Neural progenitor cell (in vitro differentiated cells): ENCODE measurements around the gene TBX20. TPM values are rescaled to one million over a fixed set of nuclear protein-coding genes. Genes with fewer than 3 reads are reported as not detected.

Source experiments
- DNase-seq: peaks from one replicate; pipeline ENCODE4 v3.0.0-alpha.2; 2016; ENCODE audit warnings: low spot score
- H2AFZ ChIP-seq: fragments of 200-600 bp; sonication (generic); replicated peaks from 2 replicates; pipeline ENCODE4 v1.6.1; 2016; ENCODE audit warnings: antibody characterized with exemption
- H3F3A ChIP-seq: fragments of 200-600 bp; sonication (generic); 2 replicates; pipeline ENCODE4 v1.6.1; 2016; ENCODE audit warnings: antibody characterized with exemption, low read depth
- H3K27ac ChIP-seq: fragments of 200-600 bp; sonication (generic); 2 replicates; pipeline ENCODE4 v1.5.1; 2016; ENCODE audit warnings: mild to moderate bottlenecking
- H3K27me3 ChIP-seq: fragments of 200-600 bp; sonication (generic); 2 replicates; pipeline ENCODE4 v1.6.1; 2016; ENCODE audit warnings: mild to moderate bottlenecking, moderate library complexity
- H3K36me3 ChIP-seq: fragments of 200-600 bp; sonication (generic); 2 replicates; pipeline ENCODE4 v1.5.1; 2016
- H3K4me1 ChIP-seq: fragments of 200-600 bp; sonication (generic); 2 replicates; pipeline ENCODE4 v1.6.1; 2016; ENCODE audit warnings: mixed run types
- H3K4me2 ChIP-seq: fragments of 200-600 bp; sonication (generic); 2 replicates; pipeline ENCODE4 v1.6.1; 2016
- H3K4me3 ChIP-seq: fragments of 200-600 bp; sonication (generic); 2 replicates; pipeline ENCODE4 v1.5.1; 2016
- H3K79me2 ChIP-seq: fragments of 200-600 bp; sonication (generic); 2 replicates; pipeline ENCODE4 v1.6.1; 2016; ENCODE audit warnings: low read depth
- H3K9ac ChIP-seq: fragments of 200-600 bp; sonication (generic); 2 replicates; pipeline ENCODE4 v1.6.1; 2016
- H3K9me3 ChIP-seq: fragments of 200-600 bp; sonication (generic); 2 replicates; pipeline ENCODE4 v1.5.1; 2016; ENCODE audit warnings: low read depth
- H4K20me1 ChIP-seq: fragments of 200-600 bp; sonication (generic); 2 replicates; pipeline ENCODE4 v1.6.1; 2016; ENCODE audit warnings: low read depth
- H3K27ac Mint-ChIP-seq: 3 replicates; pipeline ENCODE4 v1.8.0; 2021; ENCODE audit warnings: mixed read lengths
- H3K27me3 Mint-ChIP-seq: 2 replicates; pipeline ENCODE4 v1.8.0; 2022; ENCODE audit warnings: low read depth, mild to moderate bottlenecking, inconsistent platforms, moderate library complexity, mixed read lengths; ENCODE audit not compliant: insufficient read depth
- H3K36me3 Mint-ChIP-seq: 3 replicates; pipeline ENCODE4 v1.8.0; 2021; ENCODE audit warnings: mixed read lengths
- H3K4me1 Mint-ChIP-seq: 3 replicates; pipeline ENCODE4 v1.8.0; 2021; ENCODE audit warnings: mixed read lengths
- H3K4me3 Mint-ChIP-seq: 3 replicates; pipeline ENCODE4 v1.8.0; 2021; ENCODE audit warnings: mild to moderate bottlenecking, moderate library complexity, mixed read lengths
- H3K9me3 Mint-ChIP-seq: 3 replicates; pipeline ENCODE4 v1.8.0; 2020; ENCODE audit warnings: mixed read lengths
- CTCF ChIP-seq: fragments of 200-600 bp; sonication (generic); IDR thresholded peaks from 2 replicates; pipeline ENCODE4 v1.5.1; 2017; ENCODE audit warnings: antibody characterized with exemption, mild to moderate bottlenecking
- EZH2 ChIP-seq: fragments of 200-600 bp; sonication (generic); IDR thresholded peaks from 2 replicates; pipeline ENCODE4 v1.6.1; 2017; ENCODE audit warnings: antibody characterized with exemption, mild to moderate bottlenecking, moderate library complexity
- EZH2phosphoT487 ChIP-seq: fragments of 200-600 bp; sonication (generic); IDR thresholded peaks from 2 replicates; pipeline ENCODE4 v1.6.1; 2017; ENCODE audit warnings: antibody characterized with exemption
- total RNA-seq: library from RNA; depleted of rRNA; stranded (reverse); fragments of >200 nt; gene quantifications from 2 replicates; pipeline ENCODE4 v1.2.3, GENCODE V29; 2015; ENCODE audit warnings: low replicate concordance

The TBX20 gene
- total RNA-seq, 1 donor from 2014 or later, result not detected

- Mint-ChIP-seq H3K4me3 (no peak overlapping the region), H3K4me1 (peaks cover 8% of the 10 kb centered on the region)
These were observed 2.1 kb downstream of the TBX20 start for GRCh38 chr7:35251606-35252310.

DNA sequence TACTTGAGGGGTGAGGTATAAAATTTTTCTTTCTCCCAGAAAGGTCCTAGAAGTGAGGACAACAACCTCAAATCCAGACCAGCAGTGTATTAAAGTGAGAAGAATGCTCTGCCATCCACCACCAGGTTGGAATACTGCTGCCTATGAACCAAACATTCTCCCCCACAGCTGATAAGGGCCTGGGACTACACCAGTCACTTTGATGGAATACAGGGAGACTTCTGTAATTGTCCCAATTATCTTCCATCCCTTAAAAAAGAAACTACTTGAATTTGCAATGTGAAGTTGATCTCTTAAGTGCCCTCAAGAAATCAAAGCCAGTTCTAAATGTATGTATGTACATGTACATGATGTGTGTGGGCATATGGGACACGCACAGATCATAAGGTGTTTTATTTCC lies 3.0 kb downstream of the TBX20 start:
- no peaks in the 10 kb centered on the region for H3K9me3 ChIP-seq
- H2AFZ ChIP-seq, result no peak overlapping the region
- no peaks in the 10 kb centered on the region for H3K36me3 ChIP-seq
- peaks cover 82% of the 10 kb centered on the region for H4K20me1 ChIP-seq
- no peak overlapping the region for H3K4me2 ChIP-seq
- Mint-ChIP-seq H3K9me3 (peaks cover 5% of the 10 kb centered on the region), H3K4me1 (peaks cover 8% of the 10 kb centered on the region), H3K27ac (no peak overlapping the region), H3K27me3 (peaks cover 73% of the 10 kb centered on the region), H3K4me3 (no peak overlapping the region), H3K36me3 (no peaks in the 10 kb centered on the region)
- no peak for TF ChIP-seq CTCF
- no peak for TF ChIP-seq EZH2phosphoT487
- no peak for TF ChIP-seq EZH2
- peaks cover 4% of the 10 kb centered on the region for H3K4me1 ChIP-seq
- H3K79me2 ChIP-seq, result no peaks in the 10 kb centered on the region
- no peak for DNase-seq
- H3K4me3 ChIP-seq, result no peak overlapping the region
- H3K9ac ChIP-seq, result no peak overlapping the region
- peaks cover 7% of the 10 kb centered on the region for H3F3A ChIP-seq
- peaks cover 100% of the 10 kb centered on the region for H3K27me3 ChIP-seq
- H3K27ac ChIP-seq, result no peak overlapping the region

More at GRCh38 chr7:35251606-35252310, 2.1 kb downstream of the TBX20 start:
- DNase-seq, result no peak
- no peak overlapping the region for H3K4me2 ChIP-seq
- peaks cover 90% of the 10 kb centered on the region for H4K20me1 ChIP-seq
- no peaks in the 10 kb centered on the region for H3K9me3 ChIP-seq
- H3K36me3 ChIP-seq, result no peaks in the 10 kb centered on the region
- no peak overlapping the region for H2AFZ ChIP-seq
- Mint-ChIP-seq H3K36me3 (no peaks in the 10 kb centered on the region), H3K27ac (no peak overlapping the region), H3K9me3 (peaks cover 5% of the 10 kb centered on the region), H3K27me3 (peaks cover 81% of the 10 kb centered on the region)
- H3K27ac ChIP-seq, result no peak overlapping the region
- H3K4me3 ChIP-seq, result no peak overlapping the region
- no peak overlapping the region for H3K9ac ChIP-seq
- H3K79me2 ChIP-seq, result no peaks in the 10 kb centered on the region
- TF ChIP-seq CTCF, result no peak
- TF ChIP-seq EZH2phosphoT487, result no peak
- TF ChIP-seq EZH2, result no peak
- peaks cover 4% of the 10 kb centered on the region for H3K4me1 ChIP-seq
- peaks cover 7% of the 10 kb centered on the region for H3F3A ChIP-seq
- peaks cover 100% of the 10 kb centered on the region for H3K27me3 ChIP-seq

DNA sequence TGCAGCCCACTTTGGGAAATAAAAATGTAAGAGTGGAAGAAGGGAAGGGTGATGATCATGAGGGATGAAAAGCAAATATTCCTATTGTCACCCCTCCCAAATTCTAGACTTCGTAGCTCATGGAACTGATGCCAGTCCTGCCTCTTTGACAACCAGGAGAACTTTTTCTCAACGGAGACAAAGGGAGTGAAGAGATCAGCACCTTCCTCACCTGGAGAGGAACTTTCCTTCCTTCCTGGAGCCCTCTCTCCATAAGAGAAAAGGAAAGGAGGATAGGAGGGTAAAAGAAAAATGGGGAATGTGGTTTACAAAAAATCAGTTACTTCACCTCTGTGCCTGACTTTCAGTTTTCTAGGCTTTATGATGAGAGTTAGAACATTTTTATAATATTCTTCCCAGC lies 3.4 kb downstream of the TBX20 start:
- no peak for TF ChIP-seq EZH2
- TF ChIP-seq EZH2phosphoT487, result no peak
- TF ChIP-seq CTCF, result no peak
- no peak overlapping the region for H3K4me2 ChIP-seq
- no peaks in the 10 kb centered on the region for H3K9me3 ChIP-seq
- H2AFZ ChIP-seq, result no peak overlapping the region
- peaks cover 100% of the 10 kb centered on the region for H3K27me3 ChIP-seq
- no peak overlapping the region for H3K9ac ChIP-seq
- no peaks in the 10 kb centered on the region for H3K36me3 ChIP-seq
- Mint-ChIP-seq H3K9me3 (peaks cover 5% of the 10 kb centered on the region), H3K36me3 (no peaks in the 10 kb centered on the region), H3K27me3 (peaks cover 69% of the 10 kb centered on the region), H3K27ac (no peak overlapping the region), H3K4me3 (no peak overlapping the region), H3K4me1 (peaks cover 8% of the 10 kb centered on the region)
- no peaks in the 10 kb centered on the region for H3K79me2 ChIP-seq
- no peak overlapping the region for H3K27ac ChIP-seq
- peaks cover 7% of the 10 kb centered on the region for H3F3A ChIP-seq
- H3K4me1 ChIP-seq, result peaks cover 4% of the 10 kb centered on the region
- H3K4me3 ChIP-seq, result no peak overlapping the region
- H4K20me1 ChIP-seq, result peaks cover 77% of the 10 kb centered on the region
- no peak for DNase-seq
